HepG2 (cell line): ENCODE data around the gene AHRR. TPM values are rescaled to one million over a fixed set of nuclear protein-coding genes. Genes with fewer than 3 reads are reported as not detected.

ENCODE experiments used
- ATAC-seq: fragments of 200-7000 bp; cut with Tn5 transposase; 3 replicates; pipeline ENCODE4 v1.9.1; 2020; ENCODE audit warnings: mild to moderate bottlenecking, moderate library complexity
- BruUV-seq: library from RNA; stranded (reverse); fragments of 400-500 nt; replicated peaks from 2 replicates; lab custom pipeline; 2021; lab: Mats Ljungman, UMichigan
- CTCF ChIA-PET: fragments of 300-600 bp; formaldehyde crosslinking; extraction: SDS; loops from one replicate; lab custom pipeline; 2021; ENCODE audit warnings: low total read pairs, inconsistent platforms, low intra/inter-chr PET ratio; lab: Yijun Ruan, JAX
- POLR2A ChIA-PET: fragments of 350-600 bp; sonication (Branson Sonifier 250); formaldehyde crosslinking; loops from one replicate; lab custom pipeline; 2020; ENCODE audit warnings: antibody characterized with exemption, inconsistent platforms; lab: Yijun Ruan, JAX
- DNase-seq: peaks from one replicate; pipeline ENCODE4 v3.0.0-alpha.2; 2015; ENCODE audit warnings: low spot score
- FAIRE-seq: peaks from 3 replicates; lab custom pipeline; 2011; peaks lifted over from hg19 to GRCh38; lab: Jason Lieb, UNC
- H2AFZ ChIP-seq: one replicate; pipeline ENCODE4 v1.6.1; 2011; ENCODE audit warnings: low read length, inconsistent platforms
- H3K27ac ChIP-seq: fragments of 300-600 bp; 3 replicates; pipeline ENCODE4 v1.8.0; 2011; ENCODE audit warnings: mixed run types, mild to moderate bottlenecking, mixed read lengths, low read length, inconsistent platforms; ENCODE audit not compliant: insufficient read depth; ENCODE audit errors: extremely low read length
- H3K27me3 ChIP-seq, 2 experiments: fragments of 200-600 bp in 1 of 2; 2 replicates in 1 of 2; 3 replicates in 1 of 2; pipeline versions ENCODE4 v1.6.0 to v1.8.0; 2011; ENCODE audit warnings: low read length in 2 of 2, mild to moderate bottlenecking in 2 of 2, moderate library complexity in 2 of 2, inconsistent platforms in 1 of 2; ENCODE audit not compliant: insufficient read depth in 2 of 2, control insufficient read depth in 1 of 2
- H3K36me3 ChIP-seq, 2 experiments: fragments of 200-600 bp in 1 of 2; replicated peaks in 1 of 2; 2 replicates in 1 of 2; 3 replicates in 1 of 2; pipeline versions ENCODE4 v1.5.1 to v1.8.0; 2011; ENCODE audit warnings: low read length in 2 of 2, inconsistent platforms in 1 of 2; ENCODE audit not compliant: insufficient read depth in 2 of 2, control insufficient read depth in 1 of 2
- H3K4me1 ChIP-seq: 2 replicates; pipeline ENCODE4 v1.5.1; 2012; ENCODE audit warnings: low read length, inconsistent platforms; ENCODE audit not compliant: insufficient read depth
- H3K4me2 ChIP-seq: 2 replicates; pipeline ENCODE4 v1.6.0; 2011; ENCODE audit warnings: low read depth, low read length, inconsistent platforms
- H3K4me3 ChIP-seq, 3 experiments: fragments of 200-600 bp in 1 of 3; sonication (generic), shearing (Covaris generic) in 1 of 3; replicated peaks in 1 of 3; 2 replicates each; pipeline ENCODE4 v1.5.1; 2011 to 2016; ENCODE audit warnings: low read length in 3 of 3, inconsistent platforms in 2 of 3, low read depth in 2 of 3, mild to moderate bottlenecking in 2 of 3, control low read depth in 1 of 3, mixed read lengths in 1 of 3; ENCODE audit not compliant: insufficient read depth in 1 of 3
- H3K79me2 ChIP-seq: one replicate; pipeline ENCODE4 v1.6.1; 2011; ENCODE audit warnings: low read length, inconsistent platforms; ENCODE audit not compliant: insufficient read depth
- H3K9ac ChIP-seq: 2 replicates; pipeline ENCODE4 v1.6.0; 2011; ENCODE audit warnings: mild to moderate bottlenecking, low read depth, low read length, inconsistent platforms; ENCODE audit not compliant: insufficient read depth
- H3K9me3 ChIP-seq: 2 replicates; pipeline ENCODE4 v1.5.1; 2012; ENCODE audit warnings: mild to moderate bottlenecking, low read length
- H4K20me1 ChIP-seq: 2 replicates; pipeline ENCODE4 v1.6.0; 2011; ENCODE audit warnings: inconsistent platforms, mild to moderate bottlenecking, low read length, moderate library complexity; ENCODE audit not compliant: insufficient read depth
- CREB1 ChIP-seq, 2 experiments: fragments of 450-650 bp in 1 of 2; IDR thresholded peaks; 2 replicates each; pipeline ENCODE4 v1.6.1; 2016 to 2017; ENCODE audit warnings: control low read depth in 1 of 2, mild to moderate bottlenecking in 1 of 2, missing compliant biosample characterization in 1 of 2, missing genetic modification characterization in 1 of 2
- NFYC ChIP-seq: IDR thresholded peaks from 2 replicates; pipeline ENCODE4 v1.6.1; 2016; ENCODE audit warnings: missing genetic modification reagents, missing compliant biosample characterization
- REPIN1 ChIP-seq: sonication (generic); formaldehyde crosslinking; IDR thresholded peaks from 2 replicates; pipeline ENCODE4 v1.8.0; 2022; ENCODE audit warnings: missing genetic modification reagents, low read depth, mild to moderate bottlenecking, borderline replicate concordance
- ZC3H4 ChIP-seq: sonication (generic); formaldehyde crosslinking; IDR thresholded peaks from 2 replicates; pipeline ENCODE4 v1.4.0; 2020; ENCODE audit warnings: missing genetic modification reagents, borderline replicate concordance
- ZFP41 ChIP-seq: sonication (generic); formaldehyde crosslinking; IDR thresholded peaks from 2 replicates; pipeline ENCODE4 v1.4.0; 2020; ENCODE audit warnings: mild to moderate bottlenecking, missing genetic modification reagents, borderline replicate concordance
- ZNF205 ChIP-seq: IDR thresholded peaks from 2 replicates; pipeline ENCODE4 v1.6.1; 2018; ENCODE audit warnings: missing biosample characterization, missing genetic modification reagents
- ZNF567 ChIP-seq: sonication (generic); formaldehyde crosslinking; IDR thresholded peaks from 2 replicates; pipeline ENCODE4 v1.8.1; 2023; ENCODE audit warnings: mild to moderate bottlenecking, missing genetic modification reagents, borderline replicate concordance
- ZNF678 ChIP-seq: sonication (generic); formaldehyde crosslinking; IDR thresholded peaks from 2 replicates; pipeline ENCODE4 v1.4.0; 2020; ENCODE audit warnings: mild to moderate bottlenecking, missing genetic modification reagents
- ZNF761 ChIP-seq: sonication (generic); formaldehyde crosslinking; conservative IDR thresholded peaks from 2 replicates; pipeline ENCODE4 v1.4.0; 2020; ENCODE audit warnings: mild to moderate bottlenecking, missing genetic modification reagents
- WGBS: methylation state at CpG from one replicate; pipeline ENCODE4 v1.1.6; 2017; ENCODE audit warnings: low lambda C conversion rate; 5-methylcytosine and 5-hydroxymethylcytosine counted together
- in situ Hi-C: cut with HindIII; loops from 2 replicates; pipeline ENCODE4 v1.10.0; 2017; ENCODE audit warnings: low pct_unique_long_range_greater_than_20kb; ENCODE audit not compliant: extremely low pct_ligation_motif_present
- intact Hi-C: fragments of 100-400 bp; cut with micrococcal nuclease; formaldehyde crosslinking; loops from one replicate; pipeline ENCODE4 v1.10.0; 2022; ENCODE audit not compliant: unreplicated experiment
- polyA plus RNA-seq, 8 experiments: library from polyadenylated mRNA; depleted of rRNA in 3 of 8; stranded (reverse) in 7 of 8; unstranded in 1 of 8; fragments of >200 nt; fragmentation: Illumina TruSeq in 4 of 8; extraction: Trizol in 4 of 8; gene quantifications; 2 replicates each; pipeline versions ENCODE4 v1.2.1 to v1.2.3, GENCODE V29; 2011 to 2016; ENCODE audit warnings: low read depth in 4 of 8, missing spikeins in 1 of 8, mixed read lengths in 1 of 8; ENCODE audit not compliant: insufficient read depth in 1 of 8
- total RNA-seq, 5 experiments: library from RNA; depleted of rRNA; stranded (reverse); fragments of >200 nt; fragmentation: Illumina TruSeq; extraction: Trizol; gene quantifications; 2 replicates each; pipeline ENCODE4 v1.2.3, GENCODE V29; 2016; ENCODE audit warnings: low read depth in 1 of 5
- TF ChIP-seq, protein P1 (sequence below): sonication (generic); formaldehyde crosslinking; IDR thresholded peaks from 2 replicates; pipeline ENCODE4 v1.9.0; 2021; ENCODE audit warnings: missing genetic modification reagents, borderline replicate concordance
- TF ChIP-seq, protein P2 (sequence below), 2 experiments: sonication (generic) in 1 of 2; formaldehyde crosslinking in 1 of 2; IDR thresholded peaks; 2 replicates each; pipeline versions ENCODE4 v1.4.0 to v1.6.1; 2016 to 2020; ENCODE audit warnings: borderline replicate concordance in 1 of 2, low read depth in 1 of 2, mild to moderate bottlenecking in 1 of 2, missing genetic modification reagents in 1 of 2

The AHRR gene
- total and polyA plus RNA-seq, 2 of the 13 experiments (the other 11 are each of a cell fraction or from before 2014, with no cell fraction given) = 0.28 to 0.35 TPM

DNA sequence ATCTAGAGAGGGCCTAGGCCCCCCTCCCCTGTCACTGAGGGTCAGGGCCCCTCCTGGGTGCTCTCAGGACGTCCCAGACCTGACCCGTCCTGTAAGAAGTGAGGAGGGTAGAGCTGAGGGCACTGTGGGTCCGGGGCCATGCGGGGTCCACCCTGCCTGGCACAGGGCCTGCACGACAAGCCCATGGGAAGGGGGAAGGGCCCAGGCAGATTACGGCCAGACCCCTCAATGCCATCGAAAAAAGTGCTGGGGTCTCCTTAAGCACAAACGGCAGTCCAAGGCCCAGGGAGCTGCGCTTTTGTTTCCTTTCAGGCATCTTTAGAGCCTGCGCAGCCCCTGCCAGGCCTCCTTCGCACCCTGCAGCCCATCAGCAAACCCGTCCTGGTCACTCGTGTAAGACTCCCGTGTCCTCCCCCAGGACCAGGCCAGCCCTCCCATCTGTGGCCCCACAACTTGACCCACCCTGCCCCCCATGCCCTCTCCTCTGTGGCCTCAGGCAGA, 117.0 kb downstream of the AHRR start:
- ChIA-PET CTCF (no interaction called here), POLR2A (no interaction called here)
- FAIRE-seq (no peak), DNase-seq (no peak), ATAC-seq (no peak)
- in situ Hi-C loops (loop anchor here (5.0 kb wide), 1 partner anchor 121 kb away; no protein-coding TSS in a partner anchor), intact Hi-C loops (no loop called here)
- Histone ChIP-seq H3K9me3 (no peaks in the 10 kb centered on the region), H3K27ac (no peak overlapping the region), H3K36me3 (no peaks in the 10 kb centered on the region), H3K27me3 (peaks cover 0 to 8% of the 10 kb centered on the region in 2 experiments; a peak in 2 of 5 replicates), H3K4me1 (peaks cover 9% of the 10 kb centered on the region), H2AFZ (no peak overlapping the region), H3K79me2 (peaks cover 3% of the 10 kb centered on the region), H3K4me2 (no peak overlapping the region), H4K20me1 (no peaks in the 10 kb centered on the region), H3K4me3 (no peak overlapping the region), H3K9ac (no peak overlapping the region)
- TF ChIP-seq ZFP41 = no peak
- TF ChIP-seq ZNF205 = no peak
- no peak for TF ChIP-seq ZNF761 (CRISPR knock-in tag)
- TF ChIP-seq ZC3H4 (CRISPR knock-in tag) = no peak
- TF ChIP-seq NFYC (CRISPR knock-in tag) = no peak
- WGBS = 47% methylated on average over 6 of the region's 14 CpGs
- no TSS peak for BruUV-seq

DNA sequence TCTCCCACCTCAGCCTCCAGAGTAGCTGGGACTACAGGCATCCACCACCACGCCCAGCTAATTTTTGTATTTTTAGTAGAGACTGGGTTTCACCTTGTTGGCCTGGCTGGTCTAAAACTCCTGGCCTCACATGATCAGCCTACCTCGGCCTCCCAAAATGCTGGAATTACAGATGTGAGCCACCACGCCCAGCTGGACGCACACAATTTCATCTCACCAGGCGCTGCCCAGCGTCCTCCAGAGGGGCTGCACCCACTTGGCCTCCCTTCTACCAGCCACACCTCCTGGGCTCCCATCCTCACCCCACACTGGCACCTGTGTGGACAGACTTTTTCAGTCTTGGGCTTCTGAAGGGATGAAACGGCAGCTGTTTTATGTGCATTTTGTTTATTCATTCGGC, 117.7 kb downstream of the AHRR start:
- POLR2A ChIA-PET = no interaction called here
- no TSS peak for BruUV-seq
- H3K4me3 ChIP-seq = no peak overlapping the region
- TF ChIP-seq ZNF678 (CRISPR knock-in tag) = no peak
- TF ChIP-seq, protein P1, sequence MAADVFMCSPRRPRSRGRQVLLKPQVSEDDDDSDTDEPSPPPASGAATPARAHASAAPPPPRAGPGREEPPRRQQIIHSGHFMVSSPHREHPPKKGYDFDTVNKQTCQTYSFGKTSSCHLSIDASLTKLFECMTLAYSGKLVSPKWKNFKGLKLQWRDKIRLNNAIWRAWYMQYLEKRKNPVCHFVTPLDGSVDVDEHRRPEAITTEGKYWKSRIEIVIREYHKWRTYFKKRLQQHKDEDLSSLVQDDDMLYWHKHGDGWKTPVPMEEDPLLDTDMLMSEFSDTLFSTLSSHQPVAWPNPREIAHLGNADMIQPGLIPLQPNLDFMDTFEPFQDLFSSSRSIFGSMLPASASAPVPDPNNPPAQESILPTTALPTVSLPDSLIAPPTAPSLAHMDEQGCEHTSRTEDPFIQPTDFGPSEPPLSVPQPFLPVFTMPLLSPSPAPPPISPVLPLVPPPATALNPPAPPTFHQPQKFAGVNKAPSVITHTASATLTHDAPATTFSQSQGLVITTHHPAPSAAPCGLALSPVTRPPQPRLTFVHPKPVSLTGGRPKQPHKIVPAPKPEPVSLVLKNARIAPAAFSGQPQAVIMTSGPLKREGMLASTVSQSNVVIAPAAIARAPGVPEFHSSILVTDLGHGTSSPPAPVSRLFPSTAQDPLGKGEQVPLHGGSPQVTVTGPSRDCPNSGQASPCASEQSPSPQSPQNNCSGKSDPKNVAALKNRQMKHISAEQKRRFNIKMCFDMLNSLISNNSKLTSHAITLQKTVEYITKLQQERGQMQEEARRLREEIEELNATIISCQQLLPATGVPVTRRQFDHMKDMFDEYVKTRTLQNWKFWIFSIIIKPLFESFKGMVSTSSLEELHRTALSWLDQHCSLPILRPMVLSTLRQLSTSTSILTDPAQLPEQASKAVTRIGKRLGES (CRISPR knock-in tag) = no peak
- no peak for TF ChIP-seq REPIN1 (CRISPR knock-in tag)
- no peak for TF ChIP-seq ZNF567 (CRISPR knock-in tag)
- no peak for TF ChIP-seq CREB1 (IDR thresholded peaks at IDR 0.05)
- no peak for TF ChIP-seq CREB1 (CRISPR knock-in tag; IDR thresholded peaks at IDR 0.05)
- TF ChIP-seq, protein P2, sequence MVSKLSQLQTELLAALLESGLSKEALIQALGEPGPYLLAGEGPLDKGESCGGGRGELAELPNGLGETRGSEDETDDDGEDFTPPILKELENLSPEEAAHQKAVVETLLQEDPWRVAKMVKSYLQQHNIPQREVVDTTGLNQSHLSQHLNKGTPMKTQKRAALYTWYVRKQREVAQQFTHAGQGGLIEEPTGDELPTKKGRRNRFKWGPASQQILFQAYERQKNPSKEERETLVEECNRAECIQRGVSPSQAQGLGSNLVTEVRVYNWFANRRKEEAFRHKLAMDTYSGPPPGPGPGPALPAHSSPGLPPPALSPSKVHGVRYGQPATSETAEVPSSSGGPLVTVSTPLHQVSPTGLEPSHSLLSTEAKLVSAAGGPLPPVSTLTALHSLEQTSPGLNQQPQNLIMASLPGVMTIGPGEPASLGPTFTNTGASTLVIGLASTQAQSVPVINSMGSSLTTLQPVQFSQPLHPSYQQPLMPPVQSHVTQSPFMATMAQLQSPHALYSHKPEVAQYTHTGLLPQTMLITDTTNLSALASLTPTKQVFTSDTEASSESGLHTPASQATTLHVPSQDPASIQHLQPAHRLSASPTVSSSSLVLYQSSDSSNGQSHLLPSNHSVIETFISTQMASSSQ (IDR thresholded peaks at IDR 0.05; ENCODE audit: low read depth) = no peak
- TF ChIP-seq, protein P2 (CRISPR knock-in tag; IDR thresholded peaks at IDR 0.05; ENCODE audit: borderline replicate concordance) = no peak

More for the DNA sequence above, 117.7 kb downstream of the AHRR start:
- no peak overlapping the region for H3K4me2 ChIP-seq
- no peak overlapping the region for H3K9ac ChIP-seq
- CTCF ChIA-PET = no interaction called here
- ATAC-seq (no peak), FAIRE-seq (no peak), DNase-seq (no peak)
- no peaks in the 10 kb centered on the region for H4K20me1 ChIP-seq
- WGBS = 73% methylated on average over 8 of the region's 8 CpGs
- H3K27me3 ChIP-seq = peaks cover 0 to 8% of the 10 kb centered on the region in 2 experiments; a peak in 2 of 5 replicates
- peaks cover 10% of the 10 kb centered on the region for H3K79me2 ChIP-seq
- H3K9me3 ChIP-seq = no peaks in the 10 kb centered on the region
- intact Hi-C loops (no loop called here), in situ Hi-C loops (loop anchor here (5.0 kb wide), 1 partner anchor 122 kb away; no protein-coding TSS in a partner anchor)
- H3K4me1 ChIP-seq = peaks cover 12% of the 10 kb centered on the region
- no peaks in the 10 kb centered on the region for H3K36me3 ChIP-seq
- H3K27ac ChIP-seq = no peak overlapping the region
- H2AFZ ChIP-seq = no peak overlapping the region
